ENCODE results near the gene SCAMP5. TPM values are rescaled to one million over a fixed set of nuclear protein-coding genes. Genes with fewer than 3 reads are reported as not detected.

Gene SCAMP5
- total RNA-seq, 1 experiment from 2014 or later, result 6.2 TPM

- RAD21 ChIA-PET (ENCODE audit: low non-redundant PET in 1 of 2, low total read pairs in 2 of 2, uncharacterized antibody in 2 of 2, unreplicated experiment in 2 of 2), result no interaction called here
- no peak for DNase-seq (ENCODE audit: low read depth, low spot score)
- Histone ChIP-seq H4K20me1 (ENCODE audit: insufficient read depth) (no peaks in the 10 kb centered on the region), H3K4me3 (replicated peaks in 1 of 2; ENCODE audit: low read depth in 1 of 2, low read length in 2 of 2) (no peak overlapping the region), H3K27me3 (ENCODE audit: insufficient read depth, low read length) (no peaks in the 10 kb centered on the region), H3K9ac (ENCODE audit: low read length) (no peak overlapping the region), H3K27ac (ENCODE audit: low read depth, low read length) (no peak overlapping the region), H3K36me3 (ENCODE audit: control insufficient read depth in 1 of 2, insufficient read depth in 2 of 2, low read length in 2 of 2) (no peaks in the 10 kb centered on the region), H3K79me2 (ENCODE audit: insufficient read depth, low read length) (no peaks in the 10 kb centered on the region), H3K9me2 (ENCODE audit: insufficient read depth) (no peaks in the 10 kb centered on the region), H2AFZ (ENCODE audit: low read depth, low read length, poor library complexity, severe bottlenecking) (no peak overlapping the region), H3K4me1 (ENCODE audit: control insufficient read depth in 1 of 2, insufficient read depth in 2 of 2, low read length in 2 of 2) (peaks cover 5 to 11% of the 10 kb centered on the region in 2 experiments; a peak in 3 of 4 replicates), H3K9me3 (ENCODE audit: control insufficient read depth in 1 of 2, insufficient read depth in 1 of 2, low read depth in 1 of 2, low read length in 2 of 2) (no peaks in the 10 kb centered on the region), H3K4me2 (ENCODE audit: low read length) (no peak overlapping the region)
- POLR2A ChIA-PET, result no interaction called here
- intact Hi-C loops (cut with micrococcal nuclease), result no loop called here
- CTCF ChIA-PET, result no interaction called here
- no TSS peak for BruUV-seq (replicated peaks)
- TF ChIP-seq SP1 (IDR thresholded peaks at IDR 0.05; ENCODE audit: low read depth) (no peak), ELF1 (IDR thresholded peaks at IDR 0.05; ENCODE audit: borderline replicate concordance, low read depth) (no peak), TCF7L2 (IDR thresholded peaks at IDR 0.05; ENCODE audit: borderline replicate concordance, extremely low read depth, insufficient read depth, insufficient read length) (no peak), EGR1 (IDR thresholded peaks at IDR 0.05; ENCODE audit: low read depth) (no peak), ZFX (IDR thresholded peaks at IDR 0.05) (no peak), JUND (IDR thresholded peaks at IDR 0.05) (no peak), FOSL1 (IDR thresholded peaks at IDR 0.05; ENCODE audit: low read depth) (no peak), CBX3 (IDR thresholded peaks at IDR 0.05; ENCODE audit: low read depth) (no peak), SIN3A (IDR thresholded peaks at IDR 0.05; ENCODE audit: low read depth) (no peak), POLR2A (IDR thresholded peaks at IDR 0.05; ENCODE audit: borderline replicate concordance, extremely low read depth, insufficient read depth, insufficient read length) (no peak), ZNF274 (IDR thresholded peaks at IDR 0.05; ENCODE audit: low read depth, low read length) (no peak), POLR2AphosphoS5 (IDR thresholded peaks at IDR 0.05; ENCODE audit: low read depth, low read length) (no peak)
- TF ChIP-seq, protein P1, sequence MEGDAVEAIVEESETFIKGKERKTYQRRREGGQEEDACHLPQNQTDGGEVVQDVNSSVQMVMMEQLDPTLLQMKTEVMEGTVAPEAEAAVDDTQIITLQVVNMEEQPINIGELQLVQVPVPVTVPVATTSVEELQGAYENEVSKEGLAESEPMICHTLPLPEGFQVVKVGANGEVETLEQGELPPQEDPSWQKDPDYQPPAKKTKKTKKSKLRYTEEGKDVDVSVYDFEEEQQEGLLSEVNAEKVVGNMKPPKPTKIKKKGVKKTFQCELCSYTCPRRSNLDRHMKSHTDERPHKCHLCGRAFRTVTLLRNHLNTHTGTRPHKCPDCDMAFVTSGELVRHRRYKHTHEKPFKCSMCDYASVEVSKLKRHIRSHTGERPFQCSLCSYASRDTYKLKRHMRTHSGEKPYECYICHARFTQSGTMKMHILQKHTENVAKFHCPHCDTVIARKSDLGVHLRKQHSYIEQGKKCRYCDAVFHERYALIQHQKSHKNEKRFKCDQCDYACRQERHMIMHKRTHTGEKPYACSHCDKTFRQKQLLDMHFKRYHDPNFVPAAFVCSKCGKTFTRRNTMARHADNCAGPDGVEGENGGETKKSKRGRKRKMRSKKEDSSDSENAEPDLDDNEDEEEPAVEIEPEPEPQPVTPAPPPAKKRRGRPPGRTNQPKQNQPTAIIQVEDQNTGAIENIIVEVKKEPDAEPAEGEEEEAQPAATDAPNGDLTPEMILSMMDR (IDR thresholded peaks at IDR 0.05 in 2 of 3, conservative IDR thresholded peaks at IDR 0.05 in 1 of 3; ENCODE audit: borderline replicate concordance in 1 of 3, insufficient read depth in 1 of 3, low read depth in 2 of 3, low read length in 2 of 3), result no peak
- TF ChIP-seq, protein P2, sequence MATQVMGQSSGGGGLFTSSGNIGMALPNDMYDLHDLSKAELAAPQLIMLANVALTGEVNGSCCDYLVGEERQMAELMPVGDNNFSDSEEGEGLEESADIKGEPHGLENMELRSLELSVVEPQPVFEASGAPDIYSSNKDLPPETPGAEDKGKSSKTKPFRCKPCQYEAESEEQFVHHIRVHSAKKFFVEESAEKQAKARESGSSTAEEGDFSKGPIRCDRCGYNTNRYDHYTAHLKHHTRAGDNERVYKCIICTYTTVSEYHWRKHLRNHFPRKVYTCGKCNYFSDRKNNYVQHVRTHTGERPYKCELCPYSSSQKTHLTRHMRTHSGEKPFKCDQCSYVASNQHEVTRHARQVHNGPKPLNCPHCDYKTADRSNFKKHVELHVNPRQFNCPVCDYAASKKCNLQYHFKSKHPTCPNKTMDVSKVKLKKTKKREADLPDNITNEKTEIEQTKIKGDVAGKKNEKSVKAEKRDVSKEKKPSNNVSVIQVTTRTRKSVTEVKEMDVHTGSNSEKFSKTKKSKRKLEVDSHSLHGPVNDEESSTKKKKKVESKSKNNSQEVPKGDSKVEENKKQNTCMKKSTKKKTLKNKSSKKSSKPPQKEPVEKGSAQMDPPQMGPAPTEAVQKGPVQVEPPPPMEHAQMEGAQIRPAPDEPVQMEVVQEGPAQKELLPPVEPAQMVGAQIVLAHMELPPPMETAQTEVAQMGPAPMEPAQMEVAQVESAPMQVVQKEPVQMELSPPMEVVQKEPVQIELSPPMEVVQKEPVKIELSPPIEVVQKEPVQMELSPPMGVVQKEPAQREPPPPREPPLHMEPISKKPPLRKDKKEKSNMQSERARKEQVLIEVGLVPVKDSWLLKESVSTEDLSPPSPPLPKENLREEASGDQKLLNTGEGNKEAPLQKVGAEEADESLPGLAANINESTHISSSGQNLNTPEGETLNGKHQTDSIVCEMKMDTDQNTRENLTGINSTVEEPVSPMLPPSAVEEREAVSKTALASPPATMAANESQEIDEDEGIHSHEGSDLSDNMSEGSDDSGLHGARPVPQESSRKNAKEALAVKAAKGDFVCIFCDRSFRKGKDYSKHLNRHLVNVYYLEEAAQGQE (IDR thresholded peaks at IDR 0.05; ENCODE audit: low read depth), result no peak
- TF ChIP-seq, protein P3, sequence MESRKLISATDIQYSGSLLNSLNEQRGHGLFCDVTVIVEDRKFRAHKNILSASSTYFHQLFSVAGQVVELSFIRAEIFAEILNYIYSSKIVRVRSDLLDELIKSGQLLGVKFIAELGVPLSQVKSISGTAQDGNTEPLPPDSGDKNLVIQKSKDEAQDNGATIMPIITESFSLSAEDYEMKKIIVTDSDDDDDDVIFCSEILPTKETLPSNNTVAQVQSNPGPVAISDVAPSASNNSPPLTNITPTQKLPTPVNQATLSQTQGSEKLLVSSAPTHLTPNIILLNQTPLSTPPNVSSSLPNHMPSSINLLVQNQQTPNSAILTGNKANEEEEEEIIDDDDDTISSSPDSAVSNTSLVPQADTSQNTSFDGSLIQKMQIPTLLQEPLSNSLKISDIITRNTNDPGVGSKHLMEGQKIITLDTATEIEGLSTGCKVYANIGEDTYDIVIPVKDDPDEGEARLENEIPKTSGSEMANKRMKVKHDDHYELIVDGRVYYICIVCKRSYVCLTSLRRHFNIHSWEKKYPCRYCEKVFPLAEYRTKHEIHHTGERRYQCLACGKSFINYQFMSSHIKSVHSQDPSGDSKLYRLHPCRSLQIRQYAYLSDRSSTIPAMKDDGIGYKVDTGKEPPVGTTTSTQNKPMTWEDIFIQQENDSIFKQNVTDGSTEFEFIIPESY (IDR thresholded peaks at IDR 0.05; ENCODE audit: extremely low read depth, insufficient replicate concordance, low read length), result no peak
- ATAC-seq, result no peak
Observed at GRCh38 chr15:75056036-75056435, 60.7 kb downstream of the SCAMP5 start.
